Adrenal gland (tissue), 5 donors: Measurements from ENCODE around the gene XRN1.
"Not testable (repeated sequence)": the region's sequence is repeated elsewhere in the genome, so short reads cannot be mapped to it uniquely, and the experiment has no call there.

Experiments
- CTCF ChIP-seq, 6 experiments: fragments of 450-650 bp in 4 of 6; fragments of 200-600 bp in 2 of 6; sonication (generic) in 1 of 6; IDR thresholded peaks; 1 replicate in 5 of 6; 2 replicates in 1 of 6; pipeline versions ENCODE4 v1.5.1 to v1.8.0; 2016 to 2021; ENCODE audit warnings: antibody characterized with exemption in 6 of 6, mild to moderate bottlenecking in 2 of 6, moderate library complexity in 1 of 6
- POLR2A ChIP-seq, 2 donors: fragments of 450-650 bp; IDR thresholded peaks; one replicate each; pipeline ENCODE4 v1.6.1; 2017; ENCODE audit warnings: antibody characterized with exemption in 2 of 2, mild to moderate bottlenecking in 2 of 2, moderate library complexity in 1 of 2
- donor health status: DM: no; HTN: no; CAD: no.

- TF ChIP-seq CTCF, POLR2A (IDR thresholded peaks at IDR 0.05): not testable (repeated sequence)
Observed at GRCh38 chr3:142438096-142438495, 9.7 kb downstream of the XRN1 start.
